Activated T-helper 2 cell treated with anti-CD3 and anti-CD28 coated beads, Interferon-gamma antibody, Interleukin-2, Interleukin-4, amounts not matched to agents 10 μg/mL and 5 μg/mL and 100 μg/mL, durations not matched to agents 14 hours and 24 hours and 36 hours (primary cell): Measurements from ENCODE around the gene HGFAC. TPM values are rescaled to one million over a fixed set of nuclear protein-coding genes. Genes with fewer than 3 reads are reported as not detected.

Experiments
- DNase-seq: peaks from one replicate; pipeline ENCODE4 v3.0.0; 2021; ENCODE audit warnings: low spot score
- H3K27ac Mint-ChIP-seq: one replicate; pipeline ENCODE4 v1.8.0; 2021; ENCODE audit warnings: mixed read lengths
- H3K27me3 Mint-ChIP-seq: one replicate; pipeline ENCODE4 v1.8.0; 2021; ENCODE audit warnings: low read depth, mixed read lengths
- H3K36me3 Mint-ChIP-seq: one replicate; pipeline ENCODE4 v1.8.0; 2021; ENCODE audit warnings: low read depth, mixed read lengths
- H3K4me1 Mint-ChIP-seq: one replicate; pipeline ENCODE4 v1.8.0; 2021; ENCODE audit warnings: low read depth, mixed read lengths
- H3K4me3 Mint-ChIP-seq: one replicate; pipeline ENCODE4 v1.8.0; 2021; ENCODE audit warnings: low read depth, mild to moderate bottlenecking, moderate library complexity, mixed read lengths
- H3K9me3 Mint-ChIP-seq: one replicate; pipeline ENCODE4 v1.8.0; 2021; ENCODE audit warnings: mixed read lengths
- intact Hi-C: fragments of 100-400 bp; cut with micrococcal nuclease; formaldehyde crosslinking; loops from one replicate; pipeline ENCODE4 v1.15.1; 2023
- total RNA-seq: library from RNA; stranded (reverse); gene quantifications from 2 replicates; pipeline ENCODE4 v1.2.3, GENCODE V29; 2022

The HGFAC gene
- not detected in 2 replicates for total RNA-seq

DNA sequence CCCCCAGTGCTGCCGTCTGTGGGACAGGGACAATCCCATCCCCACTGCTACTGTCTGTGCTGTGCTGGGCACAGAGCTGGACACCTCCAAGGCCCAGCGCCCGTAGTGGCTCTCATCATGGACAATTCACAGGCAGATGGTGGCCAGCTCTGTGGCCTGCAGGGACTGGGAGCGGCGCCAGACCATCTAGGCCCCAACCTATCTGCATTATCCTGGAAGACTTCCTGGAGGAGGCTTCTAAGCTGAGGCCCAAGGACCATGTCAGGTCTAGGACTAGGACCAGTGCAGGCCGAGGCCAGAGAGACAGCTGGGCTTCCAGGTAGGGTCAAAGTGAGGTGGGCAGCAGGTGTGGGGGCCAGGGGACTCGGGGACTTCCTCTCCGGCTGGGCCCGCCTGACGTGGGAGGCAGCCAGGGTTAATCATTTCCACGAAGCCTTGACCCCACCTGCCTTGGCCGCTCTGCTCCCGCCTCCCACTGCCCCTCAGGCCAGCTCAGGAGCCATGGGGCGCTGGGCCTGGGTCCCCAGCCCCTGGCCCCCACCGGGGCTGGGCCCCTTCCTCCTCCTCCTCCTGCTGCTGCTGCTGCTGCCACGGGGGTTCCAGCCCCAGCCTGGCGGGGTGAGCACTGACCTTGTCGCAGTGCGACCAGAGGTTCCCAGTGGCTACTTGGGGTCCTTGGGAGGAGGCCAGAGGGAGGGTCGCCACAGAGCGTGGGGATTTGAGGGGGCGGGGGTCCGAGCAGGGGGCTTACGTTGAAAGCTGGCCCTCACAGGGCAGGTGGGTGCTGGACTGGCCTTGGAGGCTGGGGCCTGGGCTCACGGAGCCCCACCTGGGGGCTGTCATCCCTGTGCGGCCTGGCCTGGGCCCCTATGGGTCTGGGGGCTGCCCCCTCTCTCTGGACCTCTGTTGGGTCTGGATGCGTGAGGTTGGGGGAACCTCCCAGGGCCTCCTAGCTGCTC, at the start of gene HGFAC:
Gene HGFAC (plus strand): TSS at position 468 of the 959 bp plus-strand sequence. CDS start 34 bp downstream, at position 502.
- H3K27me3 Mint-ChIP-seq, result no peaks in the 10 kb centered on the region
- H3K36me3 Mint-ChIP-seq, result no peaks in the 10 kb centered on the region
- H3K27ac Mint-ChIP-seq, result no peak within 1 kb of the TSS
- H3K9me3 Mint-ChIP-seq, result no peaks in the 10 kb centered on the region
- no peaks in the 10 kb centered on the region for H3K4me1 Mint-ChIP-seq
- no peak for DNase-seq
- intact Hi-C loops, result loop anchor here (2.0 kb wide), 2 partner anchors 245 to 335 kb away; no protein-coding TSS in a partner anchor
- no peak within 1 kb of the TSS for H3K4me3 Mint-ChIP-seq

DNA sequence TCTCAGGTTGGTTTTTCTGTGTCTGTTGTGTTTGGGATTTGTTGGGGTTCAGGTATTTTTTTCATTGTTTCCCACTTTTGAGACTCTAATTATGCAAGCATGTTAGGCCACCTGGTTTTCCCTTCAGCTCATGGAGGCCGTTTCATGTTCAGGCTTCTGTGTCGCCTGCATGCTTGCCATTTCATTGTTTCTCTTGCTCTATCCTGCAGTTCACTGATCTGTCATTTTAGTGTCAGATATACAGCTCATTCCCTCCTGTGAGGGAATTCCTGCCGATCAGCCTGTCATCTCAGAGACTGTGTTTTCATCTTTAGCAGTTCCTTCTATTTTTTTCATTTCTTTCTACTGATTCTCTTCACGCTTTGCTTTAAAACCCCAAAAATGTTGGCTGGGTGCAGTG, 49.4 kb upstream of the HGFAC start:
- intact Hi-C loops, result no loop called here
- Mint-ChIP-seq H3K9me3 (no peaks in the 10 kb centered on the region), H3K4me3 (no peak overlapping the region), H3K36me3 (no peaks in the 10 kb centered on the region), H3K27ac (no peak overlapping the region), H3K27me3 (peaks cover 8% of the 10 kb centered on the region), H3K4me1 (peaks cover 4% of the 10 kb centered on the region)
- DNase-seq, result no peak

- H3K27ac Mint-ChIP-seq, result no peak overlapping the region
- no peak overlapping the region for H3K4me3 Mint-ChIP-seq
- intact Hi-C loops, result no loop called here
- no peak for DNase-seq
- peaks cover 8% of the 10 kb centered on the region for H3K27me3 Mint-ChIP-seq
- no peaks in the 10 kb centered on the region for H3K36me3 Mint-ChIP-seq
- no peaks in the 10 kb centered on the region for H3K9me3 Mint-ChIP-seq
- H3K4me1 Mint-ChIP-seq, result peaks cover 4% of the 10 kb centered on the region
Observed at GRCh38 chr4:3393171-3393570, 48.6 kb upstream of the HGFAC start.

DNA sequence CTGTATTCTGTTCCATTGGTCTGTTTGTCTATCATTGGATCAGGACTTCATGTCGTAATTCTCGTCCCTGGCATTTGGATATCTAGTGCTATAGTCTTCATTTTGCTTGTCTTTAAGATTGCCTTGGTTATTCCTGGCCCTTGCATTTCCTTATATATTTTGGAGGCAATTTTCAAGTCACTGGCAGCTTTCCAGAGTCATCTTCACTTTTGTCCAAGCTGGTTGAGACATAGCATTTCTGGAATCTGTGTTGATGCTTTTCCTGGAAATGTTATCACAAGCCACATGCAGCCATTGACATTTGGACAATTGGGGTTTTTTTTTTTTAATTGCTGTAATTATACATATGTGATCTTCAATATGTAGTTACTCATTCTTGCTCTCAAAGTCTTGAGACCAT, 45.2 kb upstream of the HGFAC start:
- no peak for DNase-seq
- Mint-ChIP-seq H3K27me3 (peaks cover 6% of the 10 kb centered on the region), H3K36me3 (no peaks in the 10 kb centered on the region), H3K4me1 (no peaks in the 10 kb centered on the region), H3K27ac (no peak overlapping the region), H3K9me3 (no peaks in the 10 kb centered on the region), H3K4me3 (no peak overlapping the region)
- intact Hi-C loops, result no loop called here

GRCh38 chr4:3397128-3397527, 44.6 kb upstream of the HGFAC start:
- Mint-ChIP-seq H3K9me3 (no peaks in the 10 kb centered on the region), H3K4me1 (no peaks in the 10 kb centered on the region), H3K36me3 (no peaks in the 10 kb centered on the region), H3K4me3 (no peak overlapping the region), H3K27ac (no peak overlapping the region), H3K27me3 (peaks cover 6% of the 10 kb centered on the region)
- intact Hi-C loops, result no loop called here
- DNase-seq, result no peak

GRCh38 chr4:3399277-3400194, 42.2 kb upstream of the HGFAC start:
- peaks cover 3% of the 10 kb centered on the region for H3K27me3 Mint-ChIP-seq
- H3K4me3 Mint-ChIP-seq, result no peak overlapping the region
- H3K36me3 Mint-ChIP-seq, result no peaks in the 10 kb centered on the region
- intact Hi-C loops, result no loop called here
- H3K27ac Mint-ChIP-seq, result no peak overlapping the region
- no peak for DNase-seq
- no peaks in the 10 kb centered on the region for H3K9me3 Mint-ChIP-seq
- no peaks in the 10 kb centered on the region for H3K4me1 Mint-ChIP-seq

DNA sequence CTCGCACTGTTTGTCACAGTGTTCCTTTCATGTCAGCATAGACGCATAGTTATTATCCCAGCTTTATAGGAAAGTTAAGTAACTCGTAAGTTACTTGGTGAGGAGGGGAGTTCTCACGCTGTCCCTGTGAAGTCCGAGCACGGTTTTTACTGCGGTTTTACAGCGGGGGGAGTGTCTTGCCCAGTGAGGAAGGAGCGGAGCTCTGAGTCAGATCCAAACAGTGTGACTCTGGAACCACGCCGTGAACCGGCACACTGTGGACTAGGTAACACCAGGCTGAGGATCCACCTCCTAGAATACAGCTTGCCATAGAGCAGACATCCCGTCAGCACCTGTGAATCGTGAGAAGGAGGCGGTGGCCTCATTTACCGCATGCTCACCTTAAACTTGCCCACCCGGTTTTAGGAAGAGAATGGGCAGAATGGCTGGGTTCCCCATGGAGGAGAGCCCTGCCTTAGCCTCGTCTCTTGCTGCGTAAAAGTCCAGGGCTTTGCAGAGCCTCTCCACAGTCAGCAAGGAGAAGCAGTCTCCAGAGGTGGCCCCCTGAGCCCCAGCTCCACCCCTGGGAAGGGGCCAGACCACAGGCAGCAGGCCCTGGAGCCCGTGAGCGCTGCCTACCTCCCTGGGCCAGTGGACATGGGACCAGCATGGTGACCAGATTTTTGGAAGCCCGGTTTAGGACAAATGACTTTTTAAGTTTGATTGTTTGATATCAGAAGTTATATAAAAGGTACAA, 40.2 kb upstream of the HGFAC start:
- DNase-seq, result no peak
- Mint-ChIP-seq H3K4me3 (no peak overlapping the region), H3K27ac (no peak overlapping the region), H3K27me3 (peaks cover 3% of the 10 kb centered on the region), H3K9me3 (no peaks in the 10 kb centered on the region), H3K4me1 (no peaks in the 10 kb centered on the region), H3K36me3 (no peaks in the 10 kb centered on the region)
- intact Hi-C loops, result no loop called here

- DNase-seq, result no peak
- Mint-ChIP-seq H3K27ac (no peak overlapping the region), H3K9me3 (no peaks in the 10 kb centered on the region), H3K27me3 (peaks cover 3% of the 10 kb centered on the region), H3K4me3 (no peak overlapping the region), H3K36me3 (no peaks in the 10 kb centered on the region), H3K4me1 (no peaks in the 10 kb centered on the region)
- intact Hi-C loops, result no loop called here
Observed at GRCh38 chr4:3402491-3403347, 39.0 kb upstream of the HGFAC start.

- peaks cover under 1% of the 10 kb centered on the region for H3K27me3 Mint-ChIP-seq
- DNase-seq, result no peak
- no peak overlapping the region for H3K27ac Mint-ChIP-seq
- intact Hi-C loops, result no loop called here
- no peaks in the 10 kb centered on the region for H3K9me3 Mint-ChIP-seq
- no peaks in the 10 kb centered on the region for H3K4me1 Mint-ChIP-seq
- H3K36me3 Mint-ChIP-seq, result no peaks in the 10 kb centered on the region
- H3K4me3 Mint-ChIP-seq, result no peak overlapping the region
Observed at GRCh38 chr4:3403348-3403906, 38.3 kb upstream of the HGFAC start.

DNA sequence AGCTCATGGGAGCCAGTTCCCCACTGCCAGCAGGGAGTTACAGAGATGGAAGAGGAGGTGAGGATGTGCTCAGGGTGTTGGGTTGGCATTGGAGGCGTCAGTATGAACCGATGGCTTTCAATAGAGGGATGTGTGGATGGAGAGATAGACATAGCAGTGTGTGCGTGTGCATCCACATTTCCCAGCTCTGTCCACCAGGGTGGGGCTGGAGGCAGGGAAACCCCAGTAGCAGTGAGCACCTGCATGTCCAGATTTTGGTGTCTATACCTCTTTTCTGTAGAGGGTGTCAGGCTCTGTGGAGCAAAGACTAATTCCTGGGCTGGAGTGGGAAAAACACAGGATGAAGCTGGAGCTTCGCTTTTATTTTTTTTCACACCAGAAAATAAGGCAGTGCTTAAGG, 37.2 kb upstream of the HGFAC start:
- no peak overlapping the region for H3K4me3 Mint-ChIP-seq
- H3K27ac Mint-ChIP-seq, result no peak overlapping the region
- no peak for DNase-seq
- no peaks in the 10 kb centered on the region for H3K27me3 Mint-ChIP-seq
- H3K36me3 Mint-ChIP-seq, result no peaks in the 10 kb centered on the region
- no peaks in the 10 kb centered on the region for H3K9me3 Mint-ChIP-seq
- no peaks in the 10 kb centered on the region for H3K4me1 Mint-ChIP-seq
- intact Hi-C loops, result no loop called here

DNA sequence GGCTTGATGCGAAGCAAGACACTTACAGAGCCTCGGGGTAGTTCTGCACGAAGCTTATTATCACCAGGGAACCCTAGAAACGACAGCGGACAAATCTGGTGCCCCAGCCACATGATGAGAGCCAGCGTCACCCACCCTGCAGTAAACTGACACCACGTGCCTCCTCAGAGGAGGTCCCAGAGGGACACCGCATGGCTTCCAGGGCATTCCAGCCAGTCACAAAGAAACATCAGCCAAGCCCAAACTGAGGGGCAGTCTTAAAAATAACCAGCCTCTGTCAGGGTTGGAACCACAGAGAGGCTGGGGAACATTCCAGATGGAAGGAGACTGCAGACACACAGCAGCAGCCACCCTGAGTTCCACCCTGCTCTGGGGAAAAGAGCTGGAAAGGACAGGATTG, 36.6 kb upstream of the HGFAC start:
- Mint-ChIP-seq H3K27ac (no peak overlapping the region), H3K27me3 (no peaks in the 10 kb centered on the region), H3K4me3 (no peak overlapping the region), H3K4me1 (no peaks in the 10 kb centered on the region), H3K36me3 (no peaks in the 10 kb centered on the region), H3K9me3 (no peaks in the 10 kb centered on the region)
- DNase-seq, result no peak
- intact Hi-C loops, result no loop called here
